Subcutaneous abdominal adipose tissue (tissue), 5 donors: ENCODE results near the gene CDC42BPB.

Experiments used
- H3K27ac ChIP-seq: one replicate; pipeline ENCODE4 v1.7.0; 2013; ENCODE audit warnings: low read depth, mild to moderate bottlenecking, inconsistent platforms, low read length, moderate library complexity
- H3K27me3 ChIP-seq, 5 donors: one replicate each; pipeline ENCODE4 v1.7.0; 2013; ENCODE audit warnings: low read length in 5 of 5, inconsistent platforms in 1 of 5; ENCODE audit not compliant: control insufficient read depth in 5 of 5, insufficient read depth in 4 of 5
- H3K36me3 ChIP-seq, 5 donors: one replicate each; pipeline ENCODE4 v1.7.0; 2013; ENCODE audit warnings: low read length in 5 of 5; ENCODE audit not compliant: control insufficient read depth in 5 of 5, insufficient read depth in 5 of 5
- H3K4me1 ChIP-seq, 5 donors: one replicate each; pipeline ENCODE4 v1.7.0; 2013; ENCODE audit warnings: low read length in 5 of 5, mild to moderate bottlenecking in 3 of 5, moderate library complexity in 1 of 5; ENCODE audit not compliant: control insufficient read depth in 5 of 5, insufficient read depth in 5 of 5
- H3K4me3 ChIP-seq, 5 donors: one replicate each; pipeline ENCODE4 v1.7.0; 2013; ENCODE audit warnings: low read length in 5 of 5, low read depth in 1 of 5
- H3K9ac ChIP-seq, 5 donors: one replicate each; pipeline ENCODE4 v1.7.0; 2013; ENCODE audit warnings: low read length in 5 of 5, mild to moderate bottlenecking in 4 of 5, moderate library complexity in 3 of 5
- H3K9me3 ChIP-seq, 5 donors: one replicate each; pipeline ENCODE4 v1.7.0; 2013; ENCODE audit warnings: low read length in 5 of 5; ENCODE audit not compliant: control insufficient read depth in 5 of 5
- donor health status: healthy.
- donor health status: healthy.
- donor health status: healthy.
- donor health status: healthy.
- donor health status: healthy.

Gene CDC42BPB

DNA sequence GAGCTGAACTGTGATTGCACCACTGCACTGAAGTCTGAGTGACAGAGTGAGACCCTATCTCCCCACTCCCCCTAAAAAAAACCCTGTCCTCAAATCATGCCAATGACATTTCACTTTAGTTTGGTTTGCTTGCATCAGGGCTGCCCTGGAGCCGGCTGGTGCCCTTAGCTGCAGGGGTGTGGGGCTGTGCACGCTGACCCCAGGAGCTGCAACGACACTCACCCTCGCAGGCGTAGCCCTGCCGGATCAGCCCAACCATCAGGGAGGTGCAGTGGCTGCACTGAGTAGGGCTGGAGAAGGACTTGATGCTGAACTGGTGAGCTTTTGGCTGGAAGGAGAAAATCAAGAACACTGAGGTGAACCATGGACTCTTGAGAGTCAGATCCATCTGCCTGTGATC, 105.1 kb downstream of the CDC42BPB start:
- no peaks in the 10 kb centered on the region for H3K27me3 ChIP-seq
- peaks cover 0 to 92% (median 81%) of the 10 kb centered on the region in 5 donors for H3K36me3 ChIP-seq
- no peak overlapping the region for H3K9ac ChIP-seq
- H3K27ac ChIP-seq = no peak overlapping the region
- H3K9me3 ChIP-seq = no peaks in the 10 kb centered on the region
- H3K4me1 ChIP-seq = peaks cover 0 to 28% (median 17%) of the 10 kb centered on the region in 5 donors
- no peak overlapping the region for H3K4me3 ChIP-seq

DNA sequence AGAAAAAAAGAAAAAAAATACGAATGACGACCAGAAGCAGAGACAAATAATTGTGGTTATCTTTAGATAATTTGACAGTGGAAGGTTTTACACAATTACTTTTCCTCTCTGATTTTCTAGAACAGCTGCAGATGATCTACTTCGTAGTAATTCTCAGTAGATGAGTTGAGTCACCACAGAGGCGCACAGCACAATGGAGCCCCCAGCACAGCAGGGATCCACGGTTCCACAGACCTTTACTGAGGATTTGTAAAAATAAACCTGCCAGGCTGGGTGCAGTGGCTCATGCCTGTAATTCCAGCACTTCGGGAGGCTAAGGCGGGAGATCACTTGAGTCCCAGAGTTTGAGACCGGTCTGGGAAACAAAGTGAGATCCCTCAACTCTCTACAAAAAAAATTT, 105.5 kb downstream of the CDC42BPB start:
- Histone ChIP-seq H3K4me1 (peaks cover 0 to 28% (median 17%) of the 10 kb centered on the region in 5 donors), H3K4me3 (no peak overlapping the region), H3K27me3 (no peaks in the 10 kb centered on the region), H3K9me3 (no peaks in the 10 kb centered on the region), H3K36me3 (peaks cover 0 to 93% (median 82%) of the 10 kb centered on the region in 5 donors), H3K27ac (no peak overlapping the region), H3K9ac (no peak overlapping the region)

DNA sequence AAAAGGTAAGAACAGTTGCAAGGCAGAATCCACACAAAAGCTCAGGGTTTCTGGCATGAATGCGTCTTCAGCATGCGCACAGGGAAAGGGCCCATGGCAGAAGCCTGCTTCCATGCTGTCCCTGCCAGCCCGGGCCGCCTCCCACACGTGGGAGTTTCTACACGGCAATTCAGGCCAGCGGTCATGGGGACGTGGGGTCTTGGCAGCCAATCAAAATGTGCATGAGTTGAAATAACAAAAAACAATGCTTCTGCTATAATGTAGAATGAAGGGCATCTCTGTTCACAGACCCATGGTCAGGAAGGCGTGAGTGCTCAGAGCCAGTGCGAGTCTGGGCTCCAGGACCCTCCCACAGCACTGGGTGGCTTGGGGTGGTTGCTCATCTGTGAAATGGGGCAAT, 106.3 kb downstream of the CDC42BPB start:
- Histone ChIP-seq H3K9ac (no peak overlapping the region), H3K4me3 (no peak overlapping the region), H3K9me3 (no peaks in the 10 kb centered on the region), H3K4me1 (peaks cover 0 to 28% (median 17%) of the 10 kb centered on the region in 5 donors), H3K27me3 (no peaks in the 10 kb centered on the region), H3K36me3 (peaks cover 0 to 94% (median 86%) of the 10 kb centered on the region in 5 donors), H3K27ac (no peak overlapping the region)

DNA sequence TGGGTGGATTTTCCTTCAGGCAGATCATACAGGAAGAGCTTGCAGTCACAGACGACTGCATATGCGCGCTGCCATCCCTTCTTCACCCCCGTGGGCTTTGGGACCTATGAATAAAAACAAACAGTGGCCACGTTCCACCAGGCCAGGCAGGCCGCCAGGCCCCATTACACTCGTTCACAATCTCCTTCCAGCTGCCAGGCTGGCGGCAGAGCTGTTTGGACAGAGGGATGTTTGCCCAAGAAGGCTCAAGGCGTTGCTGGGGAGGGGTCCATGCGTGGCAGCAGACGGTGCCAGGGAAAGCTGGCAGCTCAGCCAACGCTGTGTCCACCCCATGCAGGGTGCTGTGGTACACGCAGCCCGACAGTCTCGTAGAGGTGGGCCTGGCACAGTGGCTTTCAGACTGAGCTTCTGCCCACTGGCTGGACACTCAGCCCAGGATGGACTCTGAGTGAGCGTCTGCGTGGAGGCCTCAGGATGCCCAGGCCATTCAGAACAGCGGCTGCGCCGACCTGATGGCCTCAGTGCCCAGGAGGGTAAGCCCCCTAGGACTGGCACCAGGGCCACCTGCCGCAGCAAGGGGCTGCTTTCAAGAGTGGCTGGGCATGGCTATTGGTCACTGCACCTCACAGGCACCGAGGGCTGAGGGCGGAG, 107.4 kb downstream of the CDC42BPB start:
- no peaks in the 10 kb centered on the region for H3K27me3 ChIP-seq
- H3K9me3 ChIP-seq = no peaks in the 10 kb centered on the region
- peaks cover 0 to 28% (median 17%) of the 10 kb centered on the region in 5 donors for H3K4me1 ChIP-seq
- peaks cover 0 to 94% (median 91%) of the 10 kb centered on the region in 5 donors for H3K36me3 ChIP-seq
- no peak overlapping the region for H3K9ac ChIP-seq
- H3K4me3 ChIP-seq = no peak overlapping the region
- no peak overlapping the region for H3K27ac ChIP-seq

DNA sequence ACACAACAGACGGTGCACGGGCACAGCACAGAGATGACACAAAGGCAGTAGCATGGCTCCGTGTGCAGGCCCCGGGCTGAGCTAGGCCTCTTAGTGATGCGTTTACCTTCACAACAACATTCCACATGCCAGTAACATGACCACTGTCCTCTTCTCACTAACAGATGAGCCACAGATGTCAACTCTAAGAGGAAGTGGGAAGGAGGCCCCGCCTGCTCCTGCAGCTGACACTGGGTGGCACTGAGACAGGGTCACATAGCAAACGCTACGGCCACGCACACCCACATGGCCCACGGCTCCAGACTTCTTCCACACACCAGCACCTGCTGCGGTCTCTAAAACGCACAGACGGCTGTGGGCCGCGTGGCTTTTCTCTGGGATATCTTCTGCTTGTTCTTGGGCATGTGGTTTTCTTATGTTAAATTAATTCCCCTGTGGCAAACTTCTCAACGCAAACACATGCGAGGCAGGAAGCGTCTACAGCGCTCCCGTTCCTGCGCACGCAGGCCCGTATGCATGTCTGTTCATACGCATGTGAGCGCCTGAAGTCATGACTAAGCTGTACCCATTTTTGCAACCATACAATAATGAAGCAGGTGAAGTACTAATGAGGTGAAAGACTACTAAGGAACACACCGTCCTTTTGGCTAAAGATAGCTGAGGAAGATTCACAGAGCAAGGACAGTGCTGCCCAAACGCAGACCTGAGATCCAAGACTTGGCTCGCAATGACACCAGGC, 108.1 kb downstream of the CDC42BPB start:
- H3K4me1 ChIP-seq = peaks cover 0 to 28% (median 17%) of the 10 kb centered on the region in 5 donors
- H3K4me3 ChIP-seq = no peak overlapping the region
- peaks cover 0 to 94% (median 91%) of the 10 kb centered on the region in 5 donors for H3K36me3 ChIP-seq
- no peak overlapping the region for H3K9ac ChIP-seq
- no peak overlapping the region for H3K27ac ChIP-seq
- no peaks in the 10 kb centered on the region for H3K27me3 ChIP-seq
- no peaks in the 10 kb centered on the region for H3K9me3 ChIP-seq

DNA sequence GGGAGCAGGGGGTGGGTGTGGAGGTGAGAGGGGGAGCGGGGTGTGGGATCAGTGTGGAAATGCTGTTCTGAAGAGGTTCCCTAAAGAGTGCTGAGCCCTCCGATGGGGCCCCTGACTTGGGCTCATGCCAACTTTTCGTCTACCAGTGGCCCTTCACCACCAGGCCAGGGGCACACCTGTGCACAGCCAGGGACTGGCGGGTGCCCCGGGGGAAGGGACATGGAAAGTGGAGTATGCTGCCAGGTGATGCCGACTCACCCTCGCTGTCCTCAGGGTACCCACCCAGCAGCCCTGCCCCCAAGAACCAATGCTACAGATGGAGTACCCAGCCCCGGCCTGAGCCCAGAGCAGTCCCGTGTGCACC, 108.7 kb downstream of the CDC42BPB start:
- Histone ChIP-seq H3K9ac (no peak overlapping the region), H3K27ac (no peak overlapping the region), H3K9me3 (no peaks in the 10 kb centered on the region), H3K4me1 (peaks cover 0 to 28% (median 17%) of the 10 kb centered on the region in 5 donors), H3K27me3 (no peaks in the 10 kb centered on the region), H3K4me3 (no peak overlapping the region), H3K36me3 (peaks cover 0 to 94% (median 91%) of the 10 kb centered on the region in 5 donors)

DNA sequence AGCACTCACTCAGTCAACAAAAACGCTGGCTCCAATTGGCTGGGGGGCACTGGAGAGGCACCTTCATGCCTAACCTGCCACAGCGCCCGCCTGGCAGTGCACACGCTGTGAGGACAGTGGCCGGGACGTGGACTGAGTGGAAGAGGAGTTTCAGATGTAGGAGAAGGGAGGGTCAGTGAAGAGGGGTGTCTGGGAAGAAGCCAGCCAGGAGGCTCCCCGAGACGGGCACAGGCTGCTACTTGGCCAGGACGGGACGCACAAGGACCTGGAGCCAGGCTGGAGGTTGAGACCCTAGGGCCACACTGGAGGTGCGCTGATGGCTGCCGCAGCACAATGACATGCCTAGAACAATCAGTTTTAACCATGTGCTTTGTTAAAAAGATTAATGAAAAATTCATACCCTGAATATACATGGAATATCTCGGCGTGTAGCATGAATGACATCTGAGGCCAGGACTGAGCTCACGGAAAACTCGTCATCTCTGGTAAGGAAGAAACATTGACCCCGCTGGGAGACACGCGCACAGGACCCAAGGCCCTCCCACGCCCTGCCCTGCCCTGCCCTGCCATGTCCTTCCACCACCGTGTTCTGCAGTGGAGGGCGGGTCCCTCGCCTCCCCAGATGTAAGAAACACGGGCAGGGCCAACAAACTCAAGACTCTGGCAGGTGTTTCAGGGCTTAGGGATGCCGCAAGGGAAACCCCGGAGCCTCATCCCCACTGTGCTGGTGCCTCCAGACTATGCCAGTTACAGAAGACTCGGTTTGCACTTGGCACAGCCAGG, 109.8 kb downstream of the CDC42BPB start:
- Histone ChIP-seq H3K27me3 (no peaks in the 10 kb centered on the region), H3K9ac (no peak overlapping the region), H3K27ac (no peak overlapping the region), H3K4me1 (peaks cover 0 to 28% (median 17%) of the 10 kb centered on the region in 5 donors), H3K9me3 (no peaks in the 10 kb centered on the region), H3K36me3 (peaks cover 0 to 92% (median 90%) of the 10 kb centered on the region in 5 donors), H3K4me3 (no peak overlapping the region)

DNA sequence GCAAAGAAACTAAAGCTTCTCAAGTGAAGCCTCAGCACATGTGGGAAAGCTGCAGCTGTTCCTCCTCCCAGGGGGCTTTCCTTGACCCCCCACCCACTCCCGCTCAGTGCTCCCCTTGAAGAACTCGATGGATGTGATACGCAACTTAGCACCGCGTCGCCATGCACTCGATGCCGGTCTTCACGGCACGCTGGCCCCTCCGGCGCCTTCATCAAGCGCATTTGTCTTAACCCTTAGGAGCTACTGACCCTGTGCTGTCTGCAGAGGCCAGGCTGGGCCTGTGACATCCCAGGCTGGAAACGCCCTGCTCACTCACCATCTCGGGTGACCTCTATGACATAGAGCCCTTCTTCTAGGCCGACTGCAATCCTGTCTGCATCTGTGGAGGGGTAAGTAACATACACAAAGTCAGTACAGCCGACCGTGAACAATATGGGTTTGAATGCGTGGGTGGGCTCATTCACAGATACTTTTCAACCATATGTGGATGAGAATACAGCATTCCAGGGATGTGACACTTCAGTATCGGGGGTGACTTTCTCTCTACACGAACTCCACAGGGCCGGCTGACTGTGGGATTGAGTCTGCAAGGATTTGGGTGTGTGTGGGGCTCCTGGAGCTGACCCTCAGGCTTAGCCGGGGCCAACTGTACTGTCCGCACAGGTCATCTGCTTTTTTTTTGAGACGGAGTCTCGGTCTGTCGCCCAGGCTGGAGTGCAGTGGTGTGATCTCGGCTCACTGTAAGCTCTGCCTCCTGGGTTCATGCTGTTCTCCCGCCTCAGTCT, 111.8 kb downstream of the CDC42BPB start:
- no peaks in the 10 kb centered on the region for H3K27me3 ChIP-seq

DNA sequence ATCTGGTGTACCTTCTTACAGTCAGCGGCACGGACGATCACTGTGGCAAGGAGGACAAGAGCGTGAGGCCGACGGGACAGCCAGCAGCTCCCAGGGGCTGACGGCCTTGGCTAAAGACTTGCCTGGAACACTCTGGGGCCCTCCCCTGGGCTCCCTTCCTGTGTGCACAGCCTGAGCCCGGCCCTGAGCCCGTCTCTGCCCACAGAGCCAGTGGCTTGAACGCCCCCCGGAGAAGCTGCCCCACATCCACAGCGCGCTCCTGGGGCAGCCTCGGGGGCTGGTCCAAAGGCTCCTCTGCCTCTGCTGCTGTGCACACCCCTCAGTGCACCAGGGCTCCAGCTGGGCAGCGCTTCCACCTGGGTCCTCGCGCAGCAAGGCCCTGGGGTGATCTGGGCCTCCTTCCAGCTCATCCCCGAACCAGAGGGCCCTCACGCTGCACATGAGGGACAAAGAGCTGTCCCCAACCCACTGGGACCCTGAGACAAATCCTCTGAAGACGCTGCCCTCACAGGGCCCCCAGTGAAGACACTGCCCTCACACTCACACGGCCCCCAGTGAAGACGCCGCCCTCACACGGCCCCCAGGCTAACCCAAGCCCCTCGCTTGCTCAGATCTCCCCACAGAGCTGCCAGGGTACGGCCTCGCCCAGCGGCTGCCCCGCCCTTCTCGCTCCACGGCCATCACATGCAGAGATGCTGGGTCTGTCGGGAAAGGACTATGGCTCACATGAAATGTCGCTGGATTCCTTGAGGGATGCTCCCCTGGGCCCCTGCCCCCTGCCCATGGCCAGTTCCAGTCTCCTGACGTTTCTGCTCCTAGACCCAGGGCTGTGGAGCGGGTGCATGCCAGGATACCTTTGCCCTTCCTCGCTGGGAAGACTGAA, 112.7 kb downstream of the CDC42BPB start:
- Histone ChIP-seq H3K4me1 (peaks cover 0 to 11% (median 5%) of the 10 kb centered on the region in 5 donors), H3K9ac (no peak overlapping the region), H3K4me3 (no peak overlapping the region), H3K36me3 (peaks cover 0 to 92% (median 91%) of the 10 kb centered on the region in 5 donors), H3K27me3 (no peaks in the 10 kb centered on the region), H3K27ac (no peak overlapping the region), H3K9me3 (no peaks in the 10 kb centered on the region)

More for the DNA sequence above, 111.8 kb downstream of the CDC42BPB start:
- H3K4me1 ChIP-seq = peaks cover 0 to 19% (median 14%) of the 10 kb centered on the region in 5 donors
- no peak overlapping the region for H3K4me3 ChIP-seq
- peaks cover 0 to 92% (median 90%) of the 10 kb centered on the region in 5 donors for H3K36me3 ChIP-seq
- no peak overlapping the region for H3K27ac ChIP-seq
- H3K9me3 ChIP-seq = no peaks in the 10 kb centered on the region
- H3K9ac ChIP-seq = no peak overlapping the region
